GM12878 (cell line): ENCODE data around the gene TANC1. TPM values are rescaled to one million over a fixed set of nuclear protein-coding genes. Genes with fewer than 3 reads are reported as not detected.

Source experiments
- ATAC-seq: fragments of 200-7000 bp; cut with Tn5 transposase; 3 replicates; pipeline ENCODE4 v1.9.1; 2020; ENCODE audit warnings: mild to moderate bottlenecking, moderate library complexity
- BruUV-seq: library from RNA; stranded (reverse); fragments of 400-500 nt; replicated peaks from 2 replicates; lab custom pipeline; 2021; lab: Mats Ljungman, UMichigan
- CTCF ChIA-PET: fragments of 300-600 bp; sonication (Branson Sonifier 250); formaldehyde crosslinking; extraction: SDS; loops from one replicate; lab custom pipeline; 2021; ENCODE audit warnings: inconsistent platforms; lab: Yijun Ruan, JAX
- POLR2A ChIA-PET: fragments of 350-600 bp; formaldehyde crosslinking; extraction: SDS; loops from one replicate; lab custom pipeline; 2021; ENCODE audit warnings: inconsistent platforms; lab: Charles Lee
- RAD21 ChIA-PET: fragments of 300-600 bp; sonication (Branson Sonifier 250); formaldehyde crosslinking; loops from one replicate; lab custom pipeline; 2023; ENCODE audit warnings: antibody characterized with exemption; ENCODE audit not compliant: unreplicated experiment; lab: Charles Lee
- SMC1A ChIA-PET: fragments of 300-600 bp; sonication (Branson Sonifier 250); formaldehyde crosslinking; loops from one replicate; lab custom pipeline; 2023; ENCODE audit not compliant: unreplicated experiment, uncharacterized antibody; lab: Charles Lee
- DNase-seq: peaks from one replicate; pipeline ENCODE4 v3.0.0-alpha.2; 2011; ENCODE audit warnings: low read depth, low spot score
- FAIRE-seq: peaks from 3 replicates; lab custom pipeline; 2011; peaks lifted over from hg19 to GRCh38; lab: Jason Lieb, UNC
- H2AFZ ChIP-seq: 2 replicates; pipeline ENCODE4 v1.6.0; 2011; ENCODE audit warnings: low read depth, low read length, control low read depth; ENCODE audit not compliant: control insufficient read depth
- H3K27ac ChIP-seq: 2 replicates; pipeline ENCODE4 v1.5.1; 2011; ENCODE audit warnings: control low read depth; ENCODE audit not compliant: control insufficient read depth, insufficient read depth
- H3K27me3 ChIP-seq, 2 experiments: replicated peaks in 1 of 2; 2 replicates each; pipeline versions ENCODE4 v1.6.0 to v1.6.1; 2011; ENCODE audit warnings: low read length in 1 of 2; ENCODE audit not compliant: control insufficient read depth in 2 of 2, insufficient read depth in 2 of 2
- H3K36me3 ChIP-seq, 2 experiments: 2 replicates each; pipeline ENCODE4 v1.5.1; 2011; ENCODE audit warnings: low read length in 1 of 2; ENCODE audit not compliant: control insufficient read depth in 2 of 2, insufficient read depth in 2 of 2
- H3K4me1 ChIP-seq: 2 replicates; pipeline ENCODE4 v1.6.1; 2011; ENCODE audit warnings: mild to moderate bottlenecking, low read length, moderate library complexity, mixed read lengths; ENCODE audit not compliant: control insufficient read depth, insufficient read depth
- H3K4me2 ChIP-seq: 2 replicates; pipeline ENCODE4 v1.6.0; 2011; ENCODE audit warnings: control low read depth; ENCODE audit not compliant: control insufficient read depth, insufficient read depth
- H3K4me3 ChIP-seq: fragments of 200-600 bp; sonication (generic); 2 replicates; pipeline ENCODE4 v1.5.1; 2016
- H3K79me2 ChIP-seq: 2 replicates; pipeline ENCODE4 v1.6.0; 2011; ENCODE audit warnings: low read length; ENCODE audit not compliant: control insufficient read depth, insufficient read depth
- H3K9ac ChIP-seq: 2 replicates; pipeline ENCODE4 v1.8.0; 2011; ENCODE audit warnings: low read length, control low read depth, mixed read lengths; ENCODE audit not compliant: control insufficient read depth, insufficient read depth
- H3K9me3 ChIP-seq: replicated peaks from 3 replicates; pipeline ENCODE4 v1.5.1; 2011; ENCODE audit warnings: mild to moderate bottlenecking, low read length; ENCODE audit not compliant: control insufficient read depth, insufficient read depth
- H4K20me1 ChIP-seq: 2 replicates; pipeline ENCODE4 v1.6.0; 2011; ENCODE audit not compliant: control insufficient read depth, insufficient read depth
- HCFC1 ChIP-seq: fragments of 150-350 bp; IDR thresholded peaks from 2 replicates; pipeline ENCODE4 v1.6.1; 2014; ENCODE audit warnings: low read length
- MYC ChIP-seq: IDR thresholded peaks from 2 replicates; pipeline ENCODE4 v1.6.1; 2011; ENCODE audit warnings: mild to moderate bottlenecking, low read length, moderate library complexity, inconsistent platforms; ENCODE audit not compliant: insufficient read depth, insufficient replicate concordance, insufficient read length, severe bottlenecking
- NFYA ChIP-seq: IDR thresholded peaks from 2 replicates; pipeline ENCODE4 v1.6.1; 2011; ENCODE audit warnings: low read depth, mild to moderate bottlenecking, low read length, improper control_type of control experiment, borderline replicate concordance
- POU2F2 ChIP-seq: IDR thresholded peaks from 3 replicates; pipeline ENCODE4 v1.6.1; 2011; ENCODE audit warnings: low read depth, mild to moderate bottlenecking, low read length, borderline replicate concordance
- TCF7 ChIP-seq: IDR thresholded peaks from 2 replicates; pipeline ENCODE4 v1.6.1; 2014; ENCODE audit warnings: antibody characterized with exemption, borderline replicate concordance
- WGBS: methylation state at CpG from one replicate; pipeline ENCODE4 v1.1.6; 2016; ENCODE audit warnings: low lambda C conversion rate; ENCODE audit not compliant: insufficient replicate concordance, insufficient coverage; ENCODE audit errors: missing lambda C conversion rate; 5-methylcytosine and 5-hydroxymethylcytosine counted together
- in situ Hi-C: fragments of 300-500 bp; cut with MboI; formaldehyde crosslinking; loops from 9 replicates; pipeline ENCODE4 v1.14.3; 2018; ENCODE audit warnings: mixed read lengths
- intact Hi-C: fragments of 100-400 bp; cut with micrococcal nuclease; formaldehyde crosslinking; loops from one replicate; pipeline ENCODE4 v1.14.2; 2022; ENCODE audit not compliant: unreplicated experiment
- polyA plus RNA-seq, 11 experiments: library from polyadenylated mRNA; depleted of rRNA in 4 of 11; unstranded in 6 of 11; stranded (reverse) in 5 of 11; fragments of >200 nt; fragmentation: Nextera tagmentation in 4 of 11; fragmentation: Illumina TruSeq in 1 of 11; extraction: Ambion mirVana in 4 of 11; extraction: Trizol in 1 of 11; gene quantifications; 1 replicate in 1 of 11; 2 replicates in 10 of 11; pipeline versions ENCODE4 v1.2.1 to v1.2.3, GENCODE V29; 2011 to 2016; ENCODE audit warnings: inconsistent platforms in 2 of 11, missing spikeins in 2 of 11, low read depth in 1 of 11
- total RNA-seq, 4 experiments: library from RNA; depleted of rRNA in 3 of 4; stranded (reverse); fragments of >200 nt in 3 of 4; fragmentation: Illumina TruSeq in 1 of 4; extraction: Trizol in 1 of 4; gene quantifications; 2 replicates each; pipeline versions ENCODE4 v1.2.1 to v1.2.3, GENCODE V29; 2013 to 2021
- TF ChIP-seq, protein P1 (sequence below): IDR thresholded peaks from 2 replicates; pipeline ENCODE4 v1.6.1; 2012; ENCODE audit warnings: improper control_type of control experiment, low read depth, low read length; ENCODE audit not compliant: insufficient replicate concordance
- TF ChIP-seq, protein P2 (sequence below): fragments of 450-650 bp; IDR thresholded peaks from 2 replicates; pipeline ENCODE4 v1.6.1; 2017; ENCODE audit warnings: mild to moderate bottlenecking
- TF ChIP-seq, protein P3 (sequence below): fragments of 450-650 bp; IDR thresholded peaks from 2 replicates; pipeline ENCODE4 v1.6.1; 2016; ENCODE audit warnings: mild to moderate bottlenecking

The TANC1 gene
- total and polyA plus RNA-seq, 10 of the 15 experiments (the other 5 are each of a cell fraction or from before 2014, with no cell fraction given): 0.05 to 5.0 (median 0.34) TPM

DNA sequence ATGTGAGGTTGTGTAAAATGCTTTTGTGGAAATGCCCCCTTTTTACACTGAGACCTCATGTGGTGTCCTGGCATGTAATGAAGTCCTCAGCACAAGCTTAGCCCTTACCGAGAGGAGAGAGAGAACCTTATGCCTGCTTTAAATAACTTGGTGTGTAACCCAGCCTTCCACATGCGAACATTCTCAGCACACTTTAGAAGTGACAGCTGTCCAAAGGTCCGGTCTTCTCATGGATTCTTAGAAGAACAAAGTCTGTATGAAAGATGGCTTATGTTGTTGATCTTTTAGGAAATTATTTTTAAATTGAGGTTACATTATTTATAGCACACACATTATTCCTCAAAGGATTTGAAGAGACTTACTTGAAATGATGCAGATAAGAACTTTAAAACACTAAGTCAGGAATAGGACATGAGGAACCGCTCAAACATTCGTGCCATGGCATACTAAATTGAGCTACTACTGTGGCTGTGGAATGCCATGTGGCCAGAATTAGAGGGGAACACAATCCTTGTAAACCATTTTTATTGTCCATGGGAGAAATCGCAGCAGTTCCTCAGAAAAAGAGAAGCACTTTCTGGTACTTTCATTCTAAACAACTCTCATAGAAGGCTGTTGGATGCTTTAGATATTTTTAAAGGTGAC, 238.4 kb downstream of the TANC1 start:
- RAD21 ChIA-PET: interaction anchor here (0.6 kb wide), 1 partner anchor 19 kb away, joined by 3 read pairs; no protein-coding TSS in a partner anchor
- Histone ChIP-seq H3K79me2 (no peaks in the 10 kb centered on the region), H3K4me3 (no peak overlapping the region), H3K27me3 (no peaks in the 10 kb centered on the region), H3K9me3 (no peaks in the 10 kb centered on the region), H3K4me1 (peaks cover 10% of the 10 kb centered on the region), H3K27ac (no peak overlapping the region), H2AFZ (no peak overlapping the region), H3K4me2 (no peak overlapping the region), H3K36me3 (no peaks in the 10 kb centered on the region), H3K9ac (no peak overlapping the region), H4K20me1 (no peaks in the 10 kb centered on the region)
- SMC1A ChIA-PET: no interaction called here
- TF ChIP-seq, protein P1, sequence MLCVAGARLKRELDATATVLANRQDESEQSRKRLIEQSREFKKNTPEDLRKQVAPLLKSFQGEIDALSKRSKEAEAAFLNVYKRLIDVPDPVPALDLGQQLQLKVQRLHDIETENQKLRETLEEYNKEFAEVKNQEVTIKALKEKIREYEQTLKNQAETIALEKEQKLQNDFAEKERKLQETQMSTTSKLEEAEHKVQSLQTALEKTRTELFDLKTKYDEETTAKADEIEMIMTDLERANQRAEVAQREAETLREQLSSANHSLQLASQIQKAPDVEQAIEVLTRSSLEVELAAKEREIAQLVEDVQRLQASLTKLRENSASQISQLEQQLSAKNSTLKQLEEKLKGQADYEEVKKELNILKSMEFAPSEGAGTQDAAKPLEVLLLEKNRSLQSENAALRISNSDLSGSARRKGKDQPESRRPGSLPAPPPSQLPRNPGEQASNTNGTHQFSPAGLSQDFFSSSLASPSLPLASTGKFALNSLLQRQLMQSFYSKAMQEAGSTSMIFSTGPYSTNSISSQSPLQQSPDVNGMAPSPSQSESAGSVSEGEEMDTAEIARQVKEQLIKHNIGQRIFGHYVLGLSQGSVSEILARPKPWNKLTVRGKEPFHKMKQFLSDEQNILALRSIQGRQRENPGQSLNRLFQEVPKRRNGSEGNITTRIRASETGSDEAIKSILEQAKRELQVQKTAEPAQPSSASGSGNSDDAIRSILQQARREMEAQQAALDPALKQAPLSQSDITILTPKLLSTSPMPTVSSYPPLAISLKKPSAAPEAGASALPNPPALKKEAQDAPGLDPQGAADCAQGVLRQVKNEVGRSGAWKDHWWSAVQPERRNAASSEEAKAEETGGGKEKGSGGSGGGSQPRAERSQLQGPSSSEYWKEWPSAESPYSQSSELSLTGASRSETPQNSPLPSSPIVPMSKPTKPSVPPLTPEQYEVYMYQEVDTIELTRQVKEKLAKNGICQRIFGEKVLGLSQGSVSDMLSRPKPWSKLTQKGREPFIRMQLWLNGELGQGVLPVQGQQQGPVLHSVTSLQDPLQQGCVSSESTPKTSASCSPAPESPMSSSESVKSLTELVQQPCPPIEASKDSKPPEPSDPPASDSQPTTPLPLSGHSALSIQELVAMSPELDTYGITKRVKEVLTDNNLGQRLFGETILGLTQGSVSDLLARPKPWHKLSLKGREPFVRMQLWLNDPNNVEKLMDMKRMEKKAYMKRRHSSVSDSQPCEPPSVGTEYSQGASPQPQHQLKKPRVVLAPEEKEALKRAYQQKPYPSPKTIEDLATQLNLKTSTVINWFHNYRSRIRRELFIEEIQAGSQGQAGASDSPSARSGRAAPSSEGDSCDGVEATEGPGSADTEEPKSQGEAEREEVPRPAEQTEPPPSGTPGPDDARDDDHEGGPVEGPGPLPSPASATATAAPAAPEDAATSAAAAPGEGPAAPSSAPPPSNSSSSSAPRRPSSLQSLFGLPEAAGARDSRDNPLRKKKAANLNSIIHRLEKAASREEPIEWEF: no peak
- TF ChIP-seq TCF7 (no peak), POU2F2 (no peak), MYC (no peak), NFYA (no peak), HCFC1 (no peak)
- TF ChIP-seq, protein P2, sequence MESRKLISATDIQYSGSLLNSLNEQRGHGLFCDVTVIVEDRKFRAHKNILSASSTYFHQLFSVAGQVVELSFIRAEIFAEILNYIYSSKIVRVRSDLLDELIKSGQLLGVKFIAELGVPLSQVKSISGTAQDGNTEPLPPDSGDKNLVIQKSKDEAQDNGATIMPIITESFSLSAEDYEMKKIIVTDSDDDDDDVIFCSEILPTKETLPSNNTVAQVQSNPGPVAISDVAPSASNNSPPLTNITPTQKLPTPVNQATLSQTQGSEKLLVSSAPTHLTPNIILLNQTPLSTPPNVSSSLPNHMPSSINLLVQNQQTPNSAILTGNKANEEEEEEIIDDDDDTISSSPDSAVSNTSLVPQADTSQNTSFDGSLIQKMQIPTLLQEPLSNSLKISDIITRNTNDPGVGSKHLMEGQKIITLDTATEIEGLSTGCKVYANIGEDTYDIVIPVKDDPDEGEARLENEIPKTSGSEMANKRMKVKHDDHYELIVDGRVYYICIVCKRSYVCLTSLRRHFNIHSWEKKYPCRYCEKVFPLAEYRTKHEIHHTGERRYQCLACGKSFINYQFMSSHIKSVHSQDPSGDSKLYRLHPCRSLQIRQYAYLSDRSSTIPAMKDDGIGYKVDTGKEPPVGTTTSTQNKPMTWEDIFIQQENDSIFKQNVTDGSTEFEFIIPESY: no peak
- TF ChIP-seq, protein P3, sequence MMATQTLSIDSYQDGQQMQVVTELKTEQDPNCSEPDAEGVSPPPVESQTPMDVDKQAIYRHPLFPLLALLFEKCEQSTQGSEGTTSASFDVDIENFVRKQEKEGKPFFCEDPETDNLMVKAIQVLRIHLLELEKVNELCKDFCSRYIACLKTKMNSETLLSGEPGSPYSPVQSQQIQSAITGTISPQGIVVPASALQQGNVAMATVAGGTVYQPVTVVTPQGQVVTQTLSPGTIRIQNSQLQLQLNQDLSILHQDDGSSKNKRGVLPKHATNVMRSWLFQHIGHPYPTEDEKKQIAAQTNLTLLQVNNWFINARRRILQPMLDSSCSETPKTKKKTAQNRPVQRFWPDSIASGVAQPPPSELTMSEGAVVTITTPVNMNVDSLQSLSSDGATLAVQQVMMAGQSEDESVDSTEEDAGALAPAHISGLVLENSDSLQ: no peak
- CTCF ChIA-PET: no interaction called here
- ATAC-seq: no peak
- WGBS: 94% methylated on average over 6 of the region's 6 CpGs
- intact Hi-C loops: loop anchor here (10.0 kb wide), 1 partner anchor 508 kb away; the partner anchor contains the start of gene MARCHF7
- no peak for FAIRE-seq
- in situ Hi-C loops: no loop called here
- POLR2A ChIA-PET: no interaction called here
- no peak for DNase-seq
- no TSS peak for BruUV-seq
